SK-N-SH (cell line): Measurements from ENCODE around the gene NOMO2. TPM values are rescaled to one million over a fixed set of nuclear protein-coding genes. Genes with fewer than 3 reads are reported as not detected.
"Not testable (repeated sequence)": the region's sequence is repeated elsewhere in the genome, so short reads cannot be mapped to it uniquely, and the experiment has no call there.

Source experiments
- CTCF ChIA-PET: fragments of 300-600, 350-600 bp; formaldehyde crosslinking; extraction: SDS; loops from one replicate; lab custom pipeline; 2021; lab: Yijun Ruan, JAX
- POLR2A ChIA-PET: fragments of 350-600 bp; sonication (Branson Sonifier 250); formaldehyde crosslinking; extraction: SDS; loops from one replicate; lab custom pipeline; 2020; ENCODE audit warnings: antibody characterized with exemption, inconsistent platforms; lab: Yijun Ruan, JAX
- DNase-seq: peaks from one replicate; pipeline ENCODE4 v3.0.0; 2012
- H2AFZ ChIP-seq: fragments of 200-600 bp; sonication (generic); 2 replicates; pipeline ENCODE4 v1.8.1; 2016; ENCODE audit warnings: antibody characterized with exemption, mild to moderate bottlenecking, low read depth
- H3F3A ChIP-seq: fragments of 200-600 bp; sonication (generic); replicated peaks from 2 replicates; pipeline ENCODE3; 2016; ENCODE audit warnings: antibody characterized with exemption, mild to moderate bottlenecking; ENCODE audit not compliant: insufficient read depth
- H3K27ac ChIP-seq, 2 experiments: fragments of 200-500 bp in 1 of 2; fragments of 200-600 bp in 1 of 2; sonication (Bioruptor generic) in 1 of 2; sonication (generic), shearing (Covaris generic) in 1 of 2; 2 replicates each; pipeline versions ENCODE4 v1.5.1 to v1.6.1; 2014 to 2016; ENCODE audit warnings: low read depth in 2 of 2, inconsistent platforms in 1 of 2, low read length in 1 of 2, mild to moderate bottlenecking in 1 of 2, mixed read lengths in 1 of 2
- H3K27me3 ChIP-seq: fragments of 200-600 bp; sonication (generic), shearing (Covaris generic); 2 replicates; pipeline ENCODE4 v1.6.1; 2016; ENCODE audit warnings: mixed run types; ENCODE audit not compliant: insufficient read depth
- H3K36me3 ChIP-seq, 2 experiments: fragments of 200-500 bp in 1 of 2; fragments of 200-600 bp in 1 of 2; sonication (Bioruptor generic) in 1 of 2; sonication (generic) in 1 of 2; replicated peaks in 1 of 2; 2 replicates each; pipeline versions ENCODE3 to v1.5.1; 2014 to 2016; ENCODE audit warnings: low read length in 1 of 2, mild to moderate bottlenecking in 1 of 2; ENCODE audit not compliant: insufficient read depth in 2 of 2, control insufficient read depth in 1 of 2
- H3K4me1 ChIP-seq, 2 experiments: fragments of 200-500 bp in 1 of 2; fragments of 200-600 bp in 1 of 2; sonication (Bioruptor generic) in 1 of 2; sonication (generic), shearing (Covaris generic) in 1 of 2; 2 replicates each; pipeline versions ENCODE4 v1.5.1 to v1.6.1; 2014 to 2016; ENCODE audit warnings: low read depth in 1 of 2, low read length in 1 of 2, mixed run types in 1 of 2; ENCODE audit not compliant: insufficient read depth in 2 of 2, control insufficient read depth in 1 of 2
- H3K4me2 ChIP-seq: fragments of 200-600 bp; sonication (generic), shearing (Covaris generic); 2 replicates; pipeline ENCODE4 v1.6.1; 2017; ENCODE audit warnings: mixed run types
- H3K4me3 ChIP-seq, 2 experiments: fragments of 200-500 bp in 1 of 2; fragments of 200-600 bp in 1 of 2; sonication (Bioruptor generic) in 1 of 2; sonication (generic), shearing (Covaris generic) in 1 of 2; 2 replicates each; pipeline versions ENCODE4 v1.5.1 to v1.8.1; 2014 to 2016; ENCODE audit warnings: low read depth in 2 of 2, inconsistent platforms in 1 of 2, low read length in 1 of 2, mild to moderate bottlenecking in 1 of 2, mixed read lengths in 1 of 2, moderate library complexity in 1 of 2
- H3K79me2 ChIP-seq: fragments of 200-600 bp; sonication (generic); 2 replicates; pipeline ENCODE4 v1.8.1; 2017; ENCODE audit warnings: mild to moderate bottlenecking; ENCODE audit not compliant: insufficient read depth
- H3K9ac ChIP-seq: fragments of 200-600 bp; sonication (generic); 2 replicates; pipeline ENCODE4 v1.6.1; 2017; ENCODE audit warnings: mixed run types
- H3K9me2 ChIP-seq: fragments of 200-600 bp; sonication (generic); 2 replicates; pipeline ENCODE4 v1.6.1; 2017; ENCODE audit warnings: mixed run types
- H3K9me3 ChIP-seq: fragments of 200-600 bp; sonication (generic); 2 replicates; pipeline ENCODE4 v1.6.1; 2017; ENCODE audit warnings: mixed run types, mild to moderate bottlenecking, moderate library complexity
- H4K20me1 ChIP-seq: fragments of 200-600 bp; sonication (generic); 2 replicates; pipeline ENCODE4 v1.6.1; 2017; ENCODE audit warnings: mild to moderate bottlenecking, mixed run types; ENCODE audit not compliant: insufficient read depth
- WGBS: methylation state at CpG from one replicate; pipeline ENCODE4 v1.1.6; 2017; ENCODE audit warnings: low lambda C conversion rate; 5-methylcytosine and 5-hydroxymethylcytosine counted together
- polyA plus RNA-seq, 3 experiments: library from polyadenylated mRNA; depleted of rRNA; stranded (reverse); fragments of >200 nt; gene quantifications; 2 replicates each; pipeline ENCODE4 v1.2.3, GENCODE V29; 2012
- TF ChIP-seq, protein P1 (sequence below): fragments of 200-600 bp; sonication (generic); IDR thresholded peaks from 2 replicates; pipeline ENCODE4 v1.6.1; 2017; ENCODE audit warnings: antibody characterized with exemption, mild to moderate bottlenecking, moderate library complexity

Gene NOMO2
- polyA plus RNA-seq, 1 of the 3 experiments (the other 2 are of a cell fraction): 202 TPM

DNA sequence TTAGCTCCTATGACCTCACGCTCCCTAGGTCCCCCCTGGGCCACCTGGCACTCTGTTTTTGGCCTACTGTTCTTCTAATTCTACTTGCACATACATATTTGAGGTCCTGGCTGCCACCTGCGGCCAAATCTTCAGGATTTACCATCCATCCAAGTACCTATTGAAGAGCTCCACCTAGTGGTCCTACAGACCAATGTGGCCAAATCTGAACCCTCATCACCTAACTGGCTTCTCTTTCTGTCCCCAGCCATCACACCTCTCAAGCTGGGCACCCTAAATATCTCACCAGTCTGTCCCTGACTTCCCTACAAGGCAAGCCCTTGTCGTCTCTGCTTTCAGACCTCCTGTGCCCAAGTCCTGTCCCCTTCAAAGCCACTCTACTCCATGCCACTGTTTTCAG, 24.9 kb downstream of the NOMO2 start:
- TF ChIP-seq, protein P1, sequence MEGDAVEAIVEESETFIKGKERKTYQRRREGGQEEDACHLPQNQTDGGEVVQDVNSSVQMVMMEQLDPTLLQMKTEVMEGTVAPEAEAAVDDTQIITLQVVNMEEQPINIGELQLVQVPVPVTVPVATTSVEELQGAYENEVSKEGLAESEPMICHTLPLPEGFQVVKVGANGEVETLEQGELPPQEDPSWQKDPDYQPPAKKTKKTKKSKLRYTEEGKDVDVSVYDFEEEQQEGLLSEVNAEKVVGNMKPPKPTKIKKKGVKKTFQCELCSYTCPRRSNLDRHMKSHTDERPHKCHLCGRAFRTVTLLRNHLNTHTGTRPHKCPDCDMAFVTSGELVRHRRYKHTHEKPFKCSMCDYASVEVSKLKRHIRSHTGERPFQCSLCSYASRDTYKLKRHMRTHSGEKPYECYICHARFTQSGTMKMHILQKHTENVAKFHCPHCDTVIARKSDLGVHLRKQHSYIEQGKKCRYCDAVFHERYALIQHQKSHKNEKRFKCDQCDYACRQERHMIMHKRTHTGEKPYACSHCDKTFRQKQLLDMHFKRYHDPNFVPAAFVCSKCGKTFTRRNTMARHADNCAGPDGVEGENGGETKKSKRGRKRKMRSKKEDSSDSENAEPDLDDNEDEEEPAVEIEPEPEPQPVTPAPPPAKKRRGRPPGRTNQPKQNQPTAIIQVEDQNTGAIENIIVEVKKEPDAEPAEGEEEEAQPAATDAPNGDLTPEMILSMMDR: peak; percentile 45
- H3K9ac ChIP-seq, H3K27ac ChIP-seq, H3K4me3 ChIP-seq, H2AFZ ChIP-seq, H3K27me3 ChIP-seq, H3K9me2 ChIP-seq, POLR2A ChIA-PET, H3F3A ChIP-seq, H3K4me2 ChIP-seq, H3K36me3 ChIP-seq, H3K4me1 ChIP-seq, H4K20me1 ChIP-seq, CTCF ChIA-PET, DNase-seq, H3K9me3 ChIP-seq, H3K79me2 ChIP-seq: not testable (repeated sequence)
- WGBS: 66% methylated on average over 3 of the region's 3 CpGs

DNA sequence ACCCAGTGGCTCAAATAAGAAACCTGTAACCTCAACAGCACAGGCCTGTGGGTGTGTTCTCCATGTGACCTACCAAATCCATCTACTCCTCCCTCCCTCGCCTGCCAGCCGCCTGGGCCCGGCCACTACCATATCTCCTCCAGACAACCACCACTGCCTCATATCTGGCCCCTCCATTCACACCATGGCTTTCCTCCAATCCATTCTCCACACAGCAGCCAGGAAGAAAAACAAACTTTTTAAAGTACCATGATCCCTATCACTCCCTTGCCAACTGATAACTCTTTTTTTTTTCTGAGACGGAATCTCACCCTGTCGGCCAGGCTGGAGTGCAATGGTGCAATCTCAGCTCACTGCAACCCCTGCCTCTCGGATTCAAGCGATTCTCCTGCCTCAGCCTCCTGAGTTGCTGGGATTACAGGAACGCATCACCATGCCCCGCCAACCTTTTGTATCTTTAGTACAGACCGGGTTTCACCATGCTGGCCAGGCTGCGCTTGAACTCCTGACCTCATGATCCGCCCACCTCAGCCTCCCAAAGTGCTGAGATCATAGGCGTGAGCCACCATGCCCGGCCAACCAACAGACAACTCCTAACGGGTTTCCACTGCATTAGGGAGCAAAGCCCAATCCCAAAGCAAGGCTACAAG, 26.3 kb downstream of the NOMO2 start:
- H3K27me3 ChIP-seq, H3K9me2 ChIP-seq, H3K36me3 ChIP-seq, H4K20me1 ChIP-seq, H3K9ac ChIP-seq, H3K4me1 ChIP-seq, H3F3A ChIP-seq, H3K9me3 ChIP-seq, POLR2A ChIA-PET, H3K4me3 ChIP-seq, CTCF ChIA-PET, H2AFZ ChIP-seq, DNase-seq, H3K4me2 ChIP-seq, H3K79me2 ChIP-seq, H3K27ac ChIP-seq: not testable (repeated sequence)
- 92% methylated on average over 11 of the region's 15 CpGs for WGBS

DNA sequence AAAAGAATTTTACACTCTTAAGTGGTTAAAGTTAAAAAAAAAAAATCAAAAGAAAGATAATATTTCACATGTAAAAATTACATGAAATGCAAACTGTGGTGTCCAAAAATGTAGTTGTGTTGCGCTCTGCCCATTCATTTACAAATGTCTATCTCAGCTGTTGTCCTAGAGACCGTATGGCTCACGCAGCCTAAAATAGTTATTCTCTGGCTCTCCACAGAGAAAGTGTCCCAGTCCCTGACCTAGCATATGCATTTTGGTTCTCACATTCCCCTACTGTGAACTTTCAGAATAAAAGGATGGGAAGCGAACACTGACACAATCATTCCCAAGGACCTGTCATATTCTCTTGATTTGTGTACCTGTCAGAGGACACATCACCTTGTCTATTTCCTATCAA, 27.6 kb downstream of the NOMO2 start:
- H4K20me1 ChIP-seq, H2AFZ ChIP-seq, DNase-seq, CTCF ChIA-PET, H3K27me3 ChIP-seq, H3K4me3 ChIP-seq, H3K4me1 ChIP-seq, H3F3A ChIP-seq, H3K36me3 ChIP-seq, H3K9ac ChIP-seq, H3K79me2 ChIP-seq, H3K9me2 ChIP-seq, H3K9me3 ChIP-seq, H3K4me2 ChIP-seq, H3K27ac ChIP-seq, POLR2A ChIA-PET: not testable (repeated sequence)
- WGBS: 100% methylated on average over 1 of the region's 4 CpGs

DNA sequence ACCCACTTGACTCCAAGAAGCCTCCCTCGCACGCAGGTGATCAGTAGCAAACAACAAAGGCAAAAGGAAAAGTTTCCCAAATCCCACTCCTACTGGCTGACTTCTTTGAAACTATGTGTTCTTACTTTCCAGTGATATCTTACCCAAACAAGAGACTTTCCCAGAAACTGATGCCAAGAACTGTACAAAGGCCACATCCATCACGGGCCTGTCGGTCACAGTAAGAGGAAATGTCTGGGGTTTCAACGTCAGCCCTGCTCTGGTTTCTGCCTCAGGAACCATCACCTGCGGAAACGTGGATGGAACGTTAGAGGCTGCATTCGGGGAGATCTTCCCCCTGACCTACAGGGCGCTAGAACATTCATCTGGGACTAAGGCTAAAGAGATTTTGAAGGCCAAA, 30.6 kb downstream of the NOMO2 start:
- WGBS: 95% methylated on average over 3 of the region's 10 CpGs
- H3K4me1 ChIP-seq, H3K4me3 ChIP-seq, H3K9me2 ChIP-seq, H3K79me2 ChIP-seq, POLR2A ChIA-PET, H3K9ac ChIP-seq, DNase-seq, CTCF ChIA-PET, H3K27me3 ChIP-seq, H3K9me3 ChIP-seq, H3K4me2 ChIP-seq, H2AFZ ChIP-seq, H3K36me3 ChIP-seq, H3K27ac ChIP-seq, H3F3A ChIP-seq, H4K20me1 ChIP-seq: not testable (repeated sequence)

DNA sequence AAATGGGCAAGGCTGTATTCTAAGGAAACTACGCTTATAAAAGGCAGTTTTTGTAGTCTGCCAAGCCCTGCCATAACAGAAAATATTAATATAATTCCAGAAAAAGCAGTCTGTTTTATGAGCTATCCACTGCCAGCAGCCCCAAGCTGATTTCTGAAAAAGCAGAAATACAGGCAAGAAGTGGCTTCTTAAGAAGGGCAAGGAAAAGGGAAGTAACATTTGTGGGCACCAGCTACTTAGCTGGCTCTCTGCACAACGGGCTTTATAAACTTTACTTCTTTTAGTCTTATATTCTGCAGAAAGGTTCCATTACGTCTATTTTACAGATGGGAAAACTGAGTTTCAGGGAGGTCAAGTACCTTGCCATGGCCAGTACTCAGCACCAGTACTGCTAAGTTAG, 31.6 kb downstream of the NOMO2 start:
- H3K9ac ChIP-seq, H4K20me1 ChIP-seq, H3K4me1 ChIP-seq, H3K9me2 ChIP-seq, H3K36me3 ChIP-seq, POLR2A ChIA-PET, H3K27ac ChIP-seq, H3K9me3 ChIP-seq, H3K4me3 ChIP-seq, H3K4me2 ChIP-seq, H2AFZ ChIP-seq, H3F3A ChIP-seq, H3K79me2 ChIP-seq, DNase-seq, CTCF ChIA-PET, H3K27me3 ChIP-seq: not testable (repeated sequence)
- WGBS: 100% methylated on average over 2 of the region's 3 CpGs

DNA sequence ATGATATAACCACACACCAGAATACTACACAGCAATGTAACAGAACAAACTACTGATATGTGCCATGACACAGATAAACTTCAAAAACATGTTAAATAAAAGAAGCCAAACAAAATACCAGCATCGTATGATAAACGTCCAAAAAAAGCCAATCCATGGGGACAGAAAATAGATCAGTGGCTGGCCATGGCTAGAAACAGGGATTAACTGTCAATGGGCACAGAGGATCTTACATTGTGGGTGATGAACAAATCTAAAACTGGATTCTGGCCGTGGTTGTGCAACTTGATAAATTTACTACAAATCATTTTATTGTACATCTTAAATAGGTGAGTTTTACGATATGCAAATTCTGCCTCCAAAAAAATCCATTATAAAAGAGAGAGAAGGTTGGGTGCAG, 35.4 kb downstream of the NOMO2 start:
- H2AFZ ChIP-seq, DNase-seq, H3K9me2 ChIP-seq, H3K4me2 ChIP-seq, H3K4me1 ChIP-seq, POLR2A ChIA-PET, H3K4me3 ChIP-seq, H3K36me3 ChIP-seq, H3K27me3 ChIP-seq, H3F3A ChIP-seq, H3K79me2 ChIP-seq, H3K9ac ChIP-seq, H3K9me3 ChIP-seq, H4K20me1 ChIP-seq, CTCF ChIA-PET, H3K27ac ChIP-seq: not testable (repeated sequence)
- WGBS: 93% methylated on average over 2 of the region's 4 CpGs
